HL-60 (cell line): ENCODE results near the gene ZDBF2.

ENCODE experiments used
- DNase-seq, 2 experiments: peaks; one replicate each; pipeline ENCODE4 v3.0.0-alpha.2; 2010 to 2020; ENCODE audit warnings: low read depth in 1 of 2, low spot score in 1 of 2
- H3K27ac ChIP-seq: fragments of 250-450 bp; sonication (Bioruptor Pico); replicated peaks from 2 replicates; pipeline ENCODE4 v1.5.1; 2020; ENCODE audit warnings: mild to moderate bottlenecking, moderate library complexity
- H3K27me3 ChIP-seq: fragments of 250-450 bp; sonication (Bioruptor Pico); 2 replicates; pipeline ENCODE4 v1.5.1; 2021; ENCODE audit warnings: mild to moderate bottlenecking, moderate library complexity; ENCODE audit not compliant: insufficient read depth, poor library complexity, severe bottlenecking
- H3K4me3 ChIP-seq: replicated peaks from 2 replicates; pipeline ENCODE4 v1.5.1; 2011; ENCODE audit warnings: mild to moderate bottlenecking, control low read depth, low read length; ENCODE audit not compliant: insufficient read depth
- CTCF ChIP-seq: IDR thresholded peaks from one replicate; pipeline ENCODE4 v1.5.1; 2011; ENCODE audit warnings: low read length, control low read depth, inconsistent platforms; ENCODE audit not compliant: insufficient read depth
- GABPA ChIP-seq: IDR thresholded peaks from 2 replicates; pipeline ENCODE4 v1.6.1; 2012; ENCODE audit warnings: low read depth
- POLR2AphosphoS5 ChIP-seq: IDR thresholded peaks from 2 replicates; pipeline ENCODE4 v1.6.1; 2012; ENCODE audit warnings: low read depth
- REST ChIP-seq: IDR thresholded peaks from 2 replicates; pipeline ENCODE4 v1.6.1; 2012; ENCODE audit warnings: low read depth; ENCODE audit not compliant: insufficient replicate concordance
- SPI1 ChIP-seq: IDR thresholded peaks from 2 replicates; pipeline ENCODE4 v1.6.1; 2012; ENCODE audit warnings: low read depth, mild to moderate bottlenecking, borderline replicate concordance

Gene ZDBF2

GRCh38 chr2:206230060-206230762 is 44.3 kb upstream of the ZDBF2 start:
- no peak overlapping the region for H3K4me3 ChIP-seq
- TF ChIP-seq CTCF (no peak), GABPA (no peak), REST (no peak), POLR2AphosphoS5 (no peak), SPI1 (no peak)
- peaks cover 4% of the 10 kb centered on the region for H3K27me3 ChIP-seq
- no peak for DNase-seq
- H3K27ac ChIP-seq, result no peak overlapping the region

- Histone ChIP-seq H3K4me3 (no peak overlapping the region), H3K27me3 (peaks cover 4% of the 10 kb centered on the region), H3K27ac (no peak overlapping the region)
- TF ChIP-seq REST (no peak), CTCF (no peak), POLR2AphosphoS5 (no peak), SPI1 (no peak), GABPA (no peak)
- DNase-seq, result no peak
Observed at GRCh38 chr2:206231669-206232286, 42.7 kb upstream of the ZDBF2 start.

- no peak overlapping the region for H3K4me3 ChIP-seq
- DNase-seq, result no peak
- TF ChIP-seq SPI1 (no peak), POLR2AphosphoS5 (no peak), REST (no peak), GABPA (no peak), CTCF (no peak)
- H3K27ac ChIP-seq, result no peak overlapping the region
- peaks cover 4% of the 10 kb centered on the region for H3K27me3 ChIP-seq
Observed at GRCh38 chr2:206232287-206233035, 42.0 kb upstream of the ZDBF2 start.
